ENCODE results near the gene KCNH6.
A peak's percentile ranks its signal among the peaks of the same experiment; 100 is the strongest.

The KCNH6 gene

GRCh38 chr17:63549946-63550816, 27.0 kb downstream of the KCNH6 start, which contains the start of gene DCAF7:
DCAF7 (plus strand) TSS chr17:63550477; CDS start chr17:63550678, 201 bp downstream.
- Histone ChIP-seq H3K27me3 (ENCODE audit: control insufficient read depth, insufficient read depth, low read length) (no peaks in the 10 kb centered on the region), H3K4me2 (ENCODE audit: low read length) (peak within 1 kb of the TSS; percentile 91), H3K36me3 (ENCODE audit: control insufficient read depth, insufficient read depth, low read length) (no peaks in the 10 kb centered on the region), H3K27ac (peak within 1 kb of the TSS; percentile 83), H3K4me3 (ENCODE audit: low read depth, low read length) (peak within 1 kb of the TSS; percentile 92), H3K4me1 (peaks cover 4% of the 10 kb centered on the region), H3K79me2 (peaks cover 37% of the 10 kb centered on the region), H2AFZ (peak within 1 kb of the TSS; percentile 88), H3K9me3 (ENCODE audit: control insufficient read depth, low read length) (no peaks in the 10 kb centered on the region), H3K9ac (peak within 1 kb of the TSS; percentile 75)
- no peak for TF ChIP-seq CTCF (IDR thresholded peaks at IDR 0.05)

GRCh38 chr17:63550817-63551639, 27.9 kb downstream of the KCNH6 start:
- Histone ChIP-seq H3K36me3 (ENCODE audit: control insufficient read depth, insufficient read depth, low read length) (no peaks in the 10 kb centered on the region), H3K27ac (peak overlapping the region; percentile 83), H3K27me3 (ENCODE audit: control insufficient read depth, insufficient read depth, low read length) (no peaks in the 10 kb centered on the region), H3K9ac (peak overlapping the region; percentile 75), H3K4me1 (peaks cover 4% of the 10 kb centered on the region), H3K79me2 (peaks cover 45% of the 10 kb centered on the region), H2AFZ (peak overlapping the region; percentile 88), H3K4me2 (ENCODE audit: low read length) (peak overlapping the region; percentile 74), H3K4me3 (ENCODE audit: low read depth, low read length) (peak overlapping the region; percentile 92), H3K9me3 (ENCODE audit: control insufficient read depth, low read length) (no peaks in the 10 kb centered on the region)
- no peak for TF ChIP-seq CTCF (IDR thresholded peaks at IDR 0.05)

- Histone ChIP-seq H3K36me3 (ENCODE audit: control insufficient read depth, insufficient read depth, low read length) (no peaks in the 10 kb centered on the region), H3K9ac (no peak overlapping the region), H3K4me1 (peaks cover 5% of the 10 kb centered on the region), H3K27ac (no peak overlapping the region), H3K27me3 (ENCODE audit: control insufficient read depth, insufficient read depth, low read length) (no peaks in the 10 kb centered on the region), H3K4me3 (ENCODE audit: low read depth, low read length) (peak overlapping the region; percentile 42), H3K9me3 (ENCODE audit: control insufficient read depth, low read length) (no peaks in the 10 kb centered on the region), H3K4me2 (ENCODE audit: low read length) (peak overlapping the region; percentile 61), H3K79me2 (peaks cover 57% of the 10 kb centered on the region), H2AFZ (no peak overlapping the region)
- no peak for TF ChIP-seq CTCF (IDR thresholded peaks at IDR 0.05)
These were observed 29.1 kb downstream of the KCNH6 start for GRCh38 chr17:63552211-63552610.

- TF ChIP-seq CTCF (IDR thresholded peaks at IDR 0.05) = no peak
These were observed 32.5 kb downstream of the KCNH6 start for GRCh38 chr17:63555500-63556156.

More at GRCh38 chr17:63555500-63556156, 32.5 kb downstream of the KCNH6 start:
- Histone ChIP-seq H3K79me2 (peaks cover 80% of the 10 kb centered on the region), H3K36me3 (ENCODE audit: control insufficient read depth, insufficient read depth, low read length) (no peaks in the 10 kb centered on the region), H3K27me3 (ENCODE audit: control insufficient read depth, insufficient read depth, low read length) (no peaks in the 10 kb centered on the region), H3K9me3 (ENCODE audit: control insufficient read depth, low read length) (no peaks in the 10 kb centered on the region), H3K9ac (no peak overlapping the region), H3K4me3 (ENCODE audit: low read depth, low read length) (no peak overlapping the region), H2AFZ (no peak overlapping the region), H3K27ac (no peak overlapping the region), H3K4me2 (ENCODE audit: low read length) (no peak overlapping the region), H3K4me1 (peaks cover 7% of the 10 kb centered on the region)

Data from parathyroid adenoma (tissue), 2 donors.